ENCODE data around the gene DOCK4.

The DOCK4 gene

DNA sequence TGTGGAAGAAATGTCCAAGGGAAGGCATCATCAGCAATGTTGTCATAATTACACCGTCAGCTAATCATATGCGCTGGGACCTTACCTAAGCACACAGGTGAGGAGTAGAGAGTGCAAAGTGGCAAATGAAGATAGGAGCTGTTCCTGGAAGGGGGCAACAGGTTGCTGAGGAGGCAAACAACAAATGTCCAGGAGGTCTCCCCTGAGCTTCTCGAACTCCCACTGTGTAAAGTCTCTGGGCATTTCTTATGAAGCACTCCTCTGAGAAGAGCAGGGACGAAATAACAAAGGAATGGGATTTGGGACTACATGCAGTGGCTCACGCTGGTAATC is 152.5 kb downstream of the DOCK4 start:
- H3K27ac ChIP-seq, result no peak overlapping the region
- TF ChIP-seq, protein P1, sequence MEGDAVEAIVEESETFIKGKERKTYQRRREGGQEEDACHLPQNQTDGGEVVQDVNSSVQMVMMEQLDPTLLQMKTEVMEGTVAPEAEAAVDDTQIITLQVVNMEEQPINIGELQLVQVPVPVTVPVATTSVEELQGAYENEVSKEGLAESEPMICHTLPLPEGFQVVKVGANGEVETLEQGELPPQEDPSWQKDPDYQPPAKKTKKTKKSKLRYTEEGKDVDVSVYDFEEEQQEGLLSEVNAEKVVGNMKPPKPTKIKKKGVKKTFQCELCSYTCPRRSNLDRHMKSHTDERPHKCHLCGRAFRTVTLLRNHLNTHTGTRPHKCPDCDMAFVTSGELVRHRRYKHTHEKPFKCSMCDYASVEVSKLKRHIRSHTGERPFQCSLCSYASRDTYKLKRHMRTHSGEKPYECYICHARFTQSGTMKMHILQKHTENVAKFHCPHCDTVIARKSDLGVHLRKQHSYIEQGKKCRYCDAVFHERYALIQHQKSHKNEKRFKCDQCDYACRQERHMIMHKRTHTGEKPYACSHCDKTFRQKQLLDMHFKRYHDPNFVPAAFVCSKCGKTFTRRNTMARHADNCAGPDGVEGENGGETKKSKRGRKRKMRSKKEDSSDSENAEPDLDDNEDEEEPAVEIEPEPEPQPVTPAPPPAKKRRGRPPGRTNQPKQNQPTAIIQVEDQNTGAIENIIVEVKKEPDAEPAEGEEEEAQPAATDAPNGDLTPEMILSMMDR (IDR thresholded peaks at IDR 0.05), result no peak
- no peak for TF ChIP-seq ZFX (IDR thresholded peaks at IDR 0.05; ENCODE audit: borderline replicate concordance)

DNA sequence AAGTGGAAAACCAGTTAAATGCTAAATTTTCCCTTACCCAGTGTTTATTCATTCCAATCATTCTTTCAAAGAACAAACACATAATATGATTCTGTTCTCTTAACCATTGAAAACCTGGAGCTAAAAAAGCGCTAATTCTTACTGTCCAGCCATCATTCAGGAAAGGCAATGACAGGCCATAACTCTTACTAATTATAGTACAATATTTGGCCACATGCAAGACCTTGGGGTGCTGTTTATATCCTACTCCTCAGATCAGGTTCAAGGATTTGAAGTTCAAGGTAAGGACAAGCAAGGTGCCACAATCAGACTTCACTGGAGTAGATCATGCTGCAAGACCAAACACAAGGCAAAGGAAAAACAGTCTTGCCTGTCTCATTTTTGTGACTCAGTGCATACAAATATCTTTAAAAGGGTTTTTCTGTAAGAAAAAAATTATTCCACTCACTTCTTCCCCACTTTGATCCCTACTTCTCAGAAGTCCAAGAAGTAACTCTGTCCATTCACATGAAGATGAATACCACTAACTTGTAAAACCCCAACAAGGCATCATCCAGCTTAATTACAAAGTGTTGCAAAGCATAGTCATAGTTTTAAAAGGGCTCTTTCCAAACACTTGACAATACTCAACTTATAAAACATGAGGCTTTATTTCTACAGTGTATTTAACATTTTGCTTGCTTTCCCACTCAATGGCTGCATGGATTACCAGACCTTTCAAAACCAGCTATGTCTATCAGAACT is 153.0 kb downstream of the DOCK4 start:
- no peak for TF ChIP-seq ZFX (IDR thresholded peaks at IDR 0.05; ENCODE audit: borderline replicate concordance)
- TF ChIP-seq, protein P1 (IDR thresholded peaks at IDR 0.05), result no peak
- no peak overlapping the region for H3K27ac ChIP-seq

DNA sequence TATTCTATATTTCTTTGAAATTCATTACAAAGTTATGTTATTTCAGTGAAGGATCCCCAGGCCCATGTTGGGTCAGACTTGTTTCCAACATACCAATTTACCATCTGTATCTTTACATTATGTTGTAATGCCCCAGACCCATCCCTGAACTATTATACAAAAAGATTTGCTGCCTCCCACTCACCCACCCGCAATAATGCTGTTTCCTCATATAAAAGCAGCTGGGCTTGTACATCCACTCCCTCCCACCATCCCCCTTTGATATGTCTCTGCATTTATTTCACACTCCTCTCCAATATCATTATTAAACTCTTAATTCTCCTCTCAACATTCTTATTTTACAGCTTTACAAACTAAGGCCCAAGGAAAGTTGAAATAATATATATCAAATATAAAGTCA is 153.7 kb downstream of the DOCK4 start:
- no peak overlapping the region for H3K27ac ChIP-seq
- TF ChIP-seq ZFX (IDR thresholded peaks at IDR 0.05; ENCODE audit: borderline replicate concordance), result no peak
- TF ChIP-seq, protein P1 (IDR thresholded peaks at IDR 0.05), result no peak

DNA sequence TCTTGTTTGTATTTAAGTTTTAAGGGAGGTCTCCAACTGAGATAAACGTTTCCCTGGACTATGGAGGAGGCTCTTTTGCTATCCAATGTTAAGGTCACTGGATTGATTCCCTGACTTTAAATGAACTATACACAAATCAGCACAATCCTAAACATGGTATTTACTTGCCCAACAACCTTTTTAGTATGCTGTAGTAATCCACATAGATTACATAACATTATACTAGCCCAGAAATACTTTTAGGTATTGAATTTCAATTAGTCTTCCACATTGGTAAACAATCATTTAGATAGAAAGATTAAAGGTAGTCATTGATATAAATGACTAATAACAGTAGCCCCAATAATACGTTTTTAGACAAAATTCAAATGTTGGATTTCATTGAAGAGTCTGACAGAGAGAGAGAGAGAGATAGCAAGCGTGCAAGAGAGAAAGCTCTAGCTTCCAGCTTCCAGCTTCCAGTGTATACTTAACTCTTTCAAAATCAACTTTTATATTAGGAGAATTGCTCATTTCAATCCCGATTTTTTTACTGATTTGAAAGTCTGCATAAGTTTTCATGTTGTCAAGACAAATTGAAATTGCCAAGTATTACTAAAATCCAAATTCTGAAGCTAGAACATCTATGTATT is 155.8 kb downstream of the DOCK4 start:
- H3K27ac ChIP-seq, result no peak overlapping the region
- TF ChIP-seq ZFX (IDR thresholded peaks at IDR 0.05; ENCODE audit: borderline replicate concordance), result no peak
- TF ChIP-seq, protein P1 (IDR thresholded peaks at IDR 0.05), result no peak

DNA sequence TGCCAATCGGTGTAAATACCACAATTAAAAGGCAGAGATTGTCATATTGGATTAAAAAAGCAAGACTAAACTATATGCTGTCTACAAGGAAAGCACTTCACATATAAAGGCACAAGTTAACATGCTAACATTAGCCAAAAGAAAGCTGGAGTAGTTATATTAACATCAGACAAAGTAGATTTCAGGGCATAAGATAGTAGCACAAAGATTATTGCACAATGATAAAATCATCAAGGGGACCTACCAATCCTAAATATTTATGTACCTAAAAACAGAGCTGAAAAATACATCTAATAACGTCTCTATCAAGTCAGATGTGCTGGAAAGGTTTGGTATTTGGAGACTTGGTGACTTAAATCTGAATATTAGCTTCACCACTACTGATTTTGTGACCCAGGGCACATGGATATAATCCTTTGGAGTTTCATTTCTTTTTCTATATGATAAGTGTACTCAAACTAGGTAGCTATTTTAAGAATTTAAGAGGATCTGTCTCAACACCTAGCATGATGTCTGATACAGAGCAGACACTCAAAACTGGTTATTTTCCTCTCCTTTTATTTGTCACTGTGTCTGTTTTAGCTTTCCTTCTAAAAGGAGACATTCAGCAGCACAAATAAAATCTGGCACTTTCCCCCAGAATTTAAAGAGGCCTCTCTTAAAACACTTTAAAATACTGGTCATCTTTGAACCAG is 156.5 kb downstream of the DOCK4 start:
- TF ChIP-seq, protein P1 (IDR thresholded peaks at IDR 0.05), result no peak
- TF ChIP-seq ZFX (IDR thresholded peaks at IDR 0.05; ENCODE audit: borderline replicate concordance), result no peak
- no peak overlapping the region for H3K27ac ChIP-seq

DNA sequence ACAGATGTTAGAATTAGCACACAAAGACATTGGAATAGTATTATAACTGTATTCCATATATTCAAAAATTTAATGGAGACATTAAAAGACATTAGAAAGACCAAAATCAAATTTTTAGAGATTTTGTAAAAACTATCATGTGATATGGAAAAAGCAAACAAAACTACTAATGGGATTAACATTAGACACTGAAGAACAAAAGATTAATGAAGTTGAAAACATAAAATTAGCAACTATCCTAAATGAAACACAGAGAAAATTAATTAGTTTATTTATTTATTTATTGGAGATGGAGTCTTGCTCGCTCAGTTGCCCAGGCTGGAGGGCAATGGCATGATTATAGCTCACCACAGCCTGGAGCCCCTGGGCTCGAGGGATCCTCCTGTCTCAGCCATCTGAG is 158.8 kb downstream of the DOCK4 start:
- TF ChIP-seq, protein P1 (IDR thresholded peaks at IDR 0.05), result no peak
- TF ChIP-seq ZFX (IDR thresholded peaks at IDR 0.05; ENCODE audit: borderline replicate concordance), result no peak
- H3K27ac ChIP-seq, result no peak overlapping the region

DNA sequence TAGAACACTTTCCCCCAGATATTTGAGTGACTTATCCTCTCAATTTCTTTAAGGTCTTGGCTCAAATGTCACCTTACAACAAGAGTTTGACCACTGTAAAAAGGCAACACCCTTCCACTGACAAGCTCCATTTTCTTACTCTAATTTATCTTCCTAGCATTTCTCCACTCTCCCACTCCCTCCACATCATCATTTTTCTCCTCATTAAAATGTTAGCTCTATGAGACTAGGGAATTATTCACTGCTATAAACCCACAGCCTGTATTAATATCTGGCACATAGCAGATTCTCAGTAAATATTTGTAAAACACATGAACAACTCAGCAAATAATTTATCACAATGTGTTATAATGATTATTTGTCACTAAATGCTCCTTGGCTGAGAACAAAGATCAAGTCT is 161.0 kb downstream of the DOCK4 start:
- H3K27ac ChIP-seq, result no peak overlapping the region

More for the DNA sequence above, 161.0 kb downstream of the DOCK4 start:
- TF ChIP-seq, protein P1 (IDR thresholded peaks at IDR 0.05), result no peak
- TF ChIP-seq ZFX (IDR thresholded peaks at IDR 0.05; ENCODE audit: borderline replicate concordance), result no peak

Data from 22Rv1 (cell line).